HG03558 (cell line): Measurements from ENCODE around the gene CLPTM1.

ENCODE experiments used
- ATAC-seq: cut with Tn5 transposase; IDR thresholded peaks from one replicate; pipeline ENCODE4 v1.9.1; 2021; ENCODE audit warnings: moderate number of reproducible peaks; ENCODE audit not compliant: unreplicated experiment; ENCODE audit errors: extremely low read depth

The CLPTM1 gene

DNA sequence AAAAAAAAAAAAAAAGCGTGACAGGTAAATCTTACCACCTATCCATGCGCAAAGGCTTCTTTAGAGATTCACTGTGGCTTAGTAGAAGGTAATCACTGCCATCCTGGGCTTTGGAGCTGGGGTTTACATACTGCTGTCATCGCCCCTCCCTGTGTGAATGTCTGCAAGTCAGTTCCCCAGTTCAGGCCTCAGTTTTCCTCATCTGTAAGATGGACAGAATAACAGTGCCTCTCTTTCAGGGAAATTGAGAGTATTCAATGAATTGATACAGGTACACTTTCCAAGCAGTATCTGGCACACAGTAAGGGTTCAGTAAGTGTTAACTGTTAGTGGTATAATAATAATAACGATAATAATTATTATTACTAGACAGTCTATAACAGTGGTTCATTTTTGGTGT lies 48.3 kb downstream of the CLPTM1 start:
- ATAC-seq: no peak

- no peak for ATAC-seq
Measured at GRCh38 chr19:45005787-45006186, 50.6 kb downstream of the CLPTM1 start.

- ATAC-seq: no peak
Measured at GRCh38 chr19:45008552-45008951, 53.4 kb downstream of the CLPTM1 start.

- no peak for ATAC-seq
Measured at GRCh38 chr19:45009625-45010255, 54.6 kb downstream of the CLPTM1 start.

DNA sequence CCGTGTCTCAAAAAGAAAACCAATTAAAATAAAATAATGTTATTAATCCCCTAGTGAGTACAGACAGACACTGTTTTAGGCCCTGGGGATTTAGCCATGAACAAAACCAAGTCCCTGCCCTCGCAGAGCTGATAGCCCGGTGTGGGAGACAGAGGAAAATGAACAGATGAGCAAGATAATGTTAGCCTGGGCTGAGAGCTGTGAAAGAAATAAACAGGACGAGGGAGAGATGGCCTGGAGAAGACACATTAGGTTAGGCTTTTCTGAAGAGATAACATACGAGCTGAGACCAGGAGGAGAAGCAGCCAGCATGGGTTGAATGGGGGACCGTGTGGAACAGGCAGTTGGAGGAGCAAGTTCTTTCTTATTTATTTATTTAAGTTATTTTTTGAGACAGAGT lies 55.1 kb downstream of the CLPTM1 start:
- ATAC-seq: no peak

DNA sequence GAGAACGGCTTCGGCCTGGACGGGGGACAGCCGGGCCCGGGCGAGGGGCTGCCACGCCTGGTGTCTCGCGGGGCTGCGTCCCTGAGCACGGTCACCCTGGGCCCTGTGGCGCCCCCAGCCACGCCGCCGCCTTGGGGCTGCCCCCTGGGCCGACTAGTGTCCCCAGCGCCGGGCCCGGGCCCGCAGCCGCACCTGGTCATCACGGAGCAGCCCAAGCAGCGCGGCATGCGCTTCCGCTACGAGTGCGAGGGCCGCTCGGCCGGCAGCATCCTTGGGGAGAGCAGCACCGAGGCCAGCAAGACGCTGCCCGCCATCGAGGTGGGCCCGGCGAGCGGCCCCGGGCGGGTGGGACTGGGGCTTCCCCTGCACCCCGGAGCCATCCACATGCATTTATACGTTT lies 56.8 kb downstream of the CLPTM1 start:
- ATAC-seq: no peak

DNA sequence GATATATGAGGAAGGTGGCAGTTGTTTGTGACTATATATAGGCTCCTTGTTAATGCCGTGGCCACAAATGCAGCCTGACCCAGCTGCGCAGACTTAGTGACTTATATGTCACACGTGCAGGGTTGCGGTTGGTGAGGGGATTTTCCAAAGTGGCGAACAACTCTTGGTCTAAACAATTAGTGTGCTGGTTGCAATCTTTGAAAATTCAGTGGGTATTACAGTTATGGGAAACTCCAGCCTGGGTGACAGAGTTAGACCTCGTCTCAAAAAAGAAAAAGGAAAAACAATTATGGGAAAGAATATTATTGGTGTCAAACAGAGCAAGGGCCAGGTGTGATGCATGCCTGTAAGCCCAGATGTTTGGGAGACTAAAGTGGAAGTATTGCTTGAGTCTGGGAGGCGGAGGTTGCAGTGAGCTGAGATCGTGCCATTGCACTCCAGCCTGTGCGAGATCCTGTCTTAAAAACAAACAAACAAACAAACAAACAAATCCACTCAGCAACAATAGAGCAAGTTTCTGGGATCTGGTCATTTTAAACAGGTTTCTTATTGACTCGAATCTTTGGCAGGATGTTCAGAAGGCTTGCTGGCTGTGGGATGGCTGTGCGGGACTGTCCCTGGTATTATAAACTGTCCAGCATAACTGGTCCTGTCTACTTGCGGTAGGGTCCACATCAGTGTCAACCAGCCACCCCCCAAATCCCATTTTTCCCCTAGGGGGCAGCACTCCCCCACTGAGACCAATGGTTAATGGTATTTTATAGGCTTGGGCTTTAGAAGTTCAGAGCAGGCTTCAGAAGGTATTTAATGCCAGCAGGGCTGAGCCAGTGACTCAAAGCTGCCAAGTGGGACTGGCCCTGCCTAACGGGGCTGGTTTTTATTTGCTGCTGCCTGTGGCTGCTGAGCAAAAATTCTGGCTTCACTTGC lies 61.5 kb downstream of the CLPTM1 start:
- no peak for ATAC-seq

- no peak for ATAC-seq
Measured at GRCh38 chr19:45019187-45019586, 64.0 kb downstream of the CLPTM1 start.

- no peak for ATAC-seq
Measured at GRCh38 chr19:45020071-45020470, 64.9 kb downstream of the CLPTM1 start.

GRCh38 chr19:45021971-45022370 lies 66.8 kb downstream of the CLPTM1 start:
- no peak for ATAC-seq

DNA sequence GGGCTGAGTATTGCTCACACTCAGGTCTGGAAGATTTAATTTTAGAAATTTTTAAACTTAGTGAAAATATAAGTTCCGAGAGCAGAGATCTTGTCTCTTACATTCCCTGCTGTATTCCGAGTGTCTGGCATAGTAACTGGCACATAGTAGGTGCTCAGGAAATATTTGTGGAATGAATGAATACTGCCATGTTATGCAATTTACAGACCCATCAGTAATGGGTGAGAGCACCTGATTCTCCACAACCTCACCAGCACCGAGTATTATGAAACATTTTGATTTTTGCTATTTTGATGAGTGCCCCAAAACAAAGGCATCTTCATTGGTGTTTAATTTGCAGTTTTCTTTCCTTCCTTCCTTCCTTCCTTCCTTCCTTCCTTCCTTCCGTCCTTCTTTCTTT lies 67.9 kb downstream of the CLPTM1 start:
- ATAC-seq: no peak

DNA sequence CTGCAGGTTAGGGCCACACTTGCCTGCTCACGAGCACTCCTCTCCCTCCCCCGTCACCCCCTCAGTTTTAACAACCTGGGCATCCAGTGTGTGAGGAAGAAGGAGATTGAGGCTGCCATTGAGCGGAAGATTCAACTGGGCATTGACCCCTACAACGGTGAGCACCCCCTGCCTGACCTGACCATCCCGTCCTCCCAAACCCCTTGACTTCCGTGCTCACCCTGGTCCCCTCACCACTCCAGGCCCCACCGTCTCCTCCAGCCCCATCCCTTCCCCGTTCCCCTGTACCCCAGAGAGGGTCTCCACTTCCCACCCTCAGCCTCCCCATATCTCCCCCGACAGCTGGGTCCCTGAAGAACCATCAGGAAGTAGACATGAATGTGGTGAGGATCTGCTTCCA lies 70.1 kb downstream of the CLPTM1 start:
- no peak for ATAC-seq

DNA sequence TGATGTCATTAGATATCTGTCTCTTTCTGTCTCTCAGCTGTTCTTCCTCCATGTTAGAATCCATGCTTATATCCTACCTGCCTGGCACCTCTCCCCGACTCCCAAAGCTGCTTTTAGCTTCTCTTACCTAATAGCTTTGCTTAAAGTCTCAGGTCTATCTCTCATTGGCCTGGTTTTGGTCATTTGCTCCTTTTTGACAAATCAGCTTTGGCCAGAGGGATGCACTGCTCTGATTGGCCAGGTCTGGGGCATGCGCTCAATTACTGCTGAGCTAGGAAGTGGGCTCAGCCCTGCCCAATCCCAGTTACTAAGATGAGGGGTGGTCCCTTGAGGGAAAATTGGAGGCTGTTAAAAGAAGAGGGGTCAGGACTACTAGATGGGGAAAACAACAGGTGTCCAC lies 72.2 kb downstream of the CLPTM1 start:
- no peak for ATAC-seq

- ATAC-seq: no peak
Measured at GRCh38 chr19:45030825-45031224, 75.6 kb downstream of the CLPTM1 start.

GRCh38 chr19:45032421-45032820 lies 77.2 kb downstream of the CLPTM1 start:
- ATAC-seq: no peak

GRCh38 chr19:45035755-45036154 lies 80.6 kb downstream of the CLPTM1 start:
- no peak for ATAC-seq

- ATAC-seq: no peak
Measured at GRCh38 chr19:45037393-45038169, 82.4 kb downstream of the CLPTM1 start.

DNA sequence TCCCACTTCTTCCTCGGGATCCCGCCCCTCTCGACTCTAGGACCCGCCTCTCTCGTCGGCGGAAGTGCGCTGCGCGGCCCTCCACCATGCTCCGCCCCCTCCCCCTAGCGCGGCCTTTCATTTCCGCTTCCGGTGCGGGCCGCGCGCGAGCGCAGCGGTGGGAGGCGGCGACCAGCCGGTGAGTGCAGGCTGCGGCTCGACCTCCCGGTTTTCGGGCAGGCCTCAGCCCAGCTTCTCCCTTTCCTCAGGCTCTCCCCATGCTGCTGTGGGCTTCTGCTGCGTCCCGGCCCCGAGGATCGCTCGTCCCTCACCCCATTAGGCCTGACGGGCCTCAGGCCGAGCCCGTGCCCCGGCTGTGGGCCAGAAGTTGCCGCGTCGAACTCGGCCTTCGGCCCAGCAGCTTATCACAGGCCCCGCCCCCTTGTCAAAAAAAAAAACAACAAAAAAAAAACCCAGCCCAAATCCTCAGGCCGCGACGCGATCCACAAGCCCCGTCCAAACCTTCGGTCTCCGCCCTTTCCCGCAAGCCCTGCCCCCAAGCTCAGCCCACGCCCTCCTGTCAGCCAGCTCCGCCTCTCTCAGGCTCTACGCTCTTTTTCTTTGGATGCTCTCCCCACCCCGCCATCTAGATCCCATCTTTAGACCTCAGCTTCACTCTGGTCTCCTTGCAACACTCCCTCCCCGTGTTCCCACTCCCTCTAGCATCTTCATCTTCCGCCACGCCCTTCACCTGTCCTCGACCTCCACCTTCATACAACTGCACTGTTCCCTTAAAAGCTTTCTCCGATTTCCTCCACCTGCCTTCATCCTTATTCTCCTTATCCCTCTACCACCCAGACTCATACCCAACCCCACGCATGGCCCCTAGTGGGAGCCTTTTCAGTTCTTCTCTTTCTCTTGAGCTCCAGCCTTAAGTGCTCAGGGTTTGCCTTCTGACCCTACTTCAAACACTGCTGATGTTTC lies 84.0 kb downstream of the CLPTM1 start, which contains the start of gene CLASRP:
CLASRP (plus strand) TSS at position 115 of the 963 bp plus-strand sequence. CDS start 1,168 bp downstream, outside the sequence.
- peak; percentile 67 for ATAC-seq

- no peak for ATAC-seq
Measured at GRCh38 chr19:45040059-45040771, 85.0 kb downstream of the CLPTM1 start.
